Erythroblast (primary cell): ENCODE results near the gene ZNF91.

Experiments used
- GATA1 ChIP-seq: IDR thresholded peaks from 2 replicates; pipeline ENCODE4 v1.6.1; 2011; ENCODE audit warnings: low read depth, mild to moderate bottlenecking, control low read depth, low read length, moderate library complexity
- POLR2A ChIP-seq: IDR thresholded peaks from 2 replicates; pipeline ENCODE4 v1.6.1; 2011; ENCODE audit warnings: mild to moderate bottlenecking, low read length

DNA sequence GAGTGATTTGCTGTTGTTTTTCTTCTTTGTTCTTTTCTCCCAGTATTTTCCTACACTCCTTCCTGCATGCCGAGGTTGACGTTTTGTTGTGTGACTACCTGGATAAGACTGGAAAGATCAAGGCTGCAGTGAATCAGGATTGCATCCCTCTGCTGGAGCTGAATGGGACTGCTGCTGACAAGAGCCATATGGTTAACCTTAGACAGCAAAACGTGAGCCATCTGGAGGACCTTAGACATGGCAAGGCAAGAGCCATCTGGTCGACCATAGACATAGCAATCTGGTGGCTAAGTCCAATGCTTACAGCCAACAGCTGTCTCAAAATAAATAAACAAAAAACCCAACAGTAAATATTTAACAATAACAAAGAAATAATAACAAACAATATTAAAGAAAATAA, 42.6 kb upstream of the ZNF91 start:
- TF ChIP-seq POLR2A, result no peak
- no peak for TF ChIP-seq GATA1
